Ramos (cell line): ENCODE data around the gene DENND4B.
"Not testable (repeated sequence)": the region's sequence is repeated elsewhere in the genome, so short reads cannot be mapped to it uniquely, and the experiment has no call there.

Experiments used
- in situ Hi-C: fragments of 300-500 bp; cut with MboI; formaldehyde crosslinking; loops from one replicate; pipeline ENCODE4 v1.14.3; 2022; ENCODE audit warnings: low sequenced_read_pairs; ENCODE audit not compliant: unreplicated experiment

DENND4B gene, protein sequence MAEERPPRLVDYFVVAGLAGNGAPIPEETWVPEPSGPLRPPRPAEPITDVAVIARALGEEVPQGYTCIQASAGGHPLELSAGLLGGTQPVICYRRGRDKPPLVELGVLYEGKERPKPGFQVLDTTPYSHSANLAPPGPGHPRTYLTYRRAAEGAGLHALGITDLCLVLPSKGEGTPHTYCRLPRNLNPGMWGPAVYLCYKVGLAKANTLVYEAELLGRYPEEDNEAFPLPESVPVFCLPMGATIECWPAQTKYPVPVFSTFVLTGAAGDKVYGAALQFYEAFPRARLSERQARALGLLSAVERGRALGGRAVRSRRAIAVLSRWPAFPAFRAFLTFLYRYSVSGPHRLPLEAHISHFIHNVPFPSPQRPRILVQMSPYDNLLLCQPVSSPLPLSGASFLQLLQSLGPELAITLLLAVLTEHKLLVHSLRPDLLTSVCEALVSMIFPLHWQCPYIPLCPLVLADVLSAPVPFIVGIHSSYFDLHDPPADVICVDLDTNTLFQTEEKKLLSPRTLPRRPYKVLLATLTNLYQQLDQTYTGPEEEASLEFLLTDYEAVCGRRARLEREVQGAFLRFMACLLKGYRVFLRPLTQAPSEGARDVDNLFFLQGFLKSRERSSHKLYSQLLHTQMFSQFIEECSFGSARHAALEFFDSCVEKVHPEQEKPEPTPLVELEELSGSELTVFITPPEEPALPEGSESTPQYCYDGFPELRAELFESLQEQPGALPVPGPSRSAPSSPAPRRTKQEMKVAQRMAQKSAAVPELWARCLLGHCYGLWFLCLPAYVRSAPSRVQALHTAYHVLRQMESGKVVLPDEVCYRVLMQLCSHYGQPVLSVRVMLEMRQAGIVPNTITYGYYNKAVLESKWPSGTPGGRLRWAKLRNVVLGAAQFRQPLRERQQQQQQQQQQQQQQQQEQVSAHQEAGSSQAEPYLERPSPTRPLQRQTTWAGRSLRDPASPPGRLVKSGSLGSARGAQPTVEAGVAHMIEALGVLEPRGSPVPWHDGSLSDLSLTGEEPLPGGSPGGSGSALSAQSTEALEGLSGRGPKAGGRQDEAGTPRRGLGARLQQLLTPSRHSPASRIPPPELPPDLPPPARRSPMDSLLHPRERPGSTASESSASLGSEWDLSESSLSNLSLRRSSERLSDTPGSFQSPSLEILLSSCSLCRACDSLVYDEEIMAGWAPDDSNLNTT (N-terminal part only)

DNA sequence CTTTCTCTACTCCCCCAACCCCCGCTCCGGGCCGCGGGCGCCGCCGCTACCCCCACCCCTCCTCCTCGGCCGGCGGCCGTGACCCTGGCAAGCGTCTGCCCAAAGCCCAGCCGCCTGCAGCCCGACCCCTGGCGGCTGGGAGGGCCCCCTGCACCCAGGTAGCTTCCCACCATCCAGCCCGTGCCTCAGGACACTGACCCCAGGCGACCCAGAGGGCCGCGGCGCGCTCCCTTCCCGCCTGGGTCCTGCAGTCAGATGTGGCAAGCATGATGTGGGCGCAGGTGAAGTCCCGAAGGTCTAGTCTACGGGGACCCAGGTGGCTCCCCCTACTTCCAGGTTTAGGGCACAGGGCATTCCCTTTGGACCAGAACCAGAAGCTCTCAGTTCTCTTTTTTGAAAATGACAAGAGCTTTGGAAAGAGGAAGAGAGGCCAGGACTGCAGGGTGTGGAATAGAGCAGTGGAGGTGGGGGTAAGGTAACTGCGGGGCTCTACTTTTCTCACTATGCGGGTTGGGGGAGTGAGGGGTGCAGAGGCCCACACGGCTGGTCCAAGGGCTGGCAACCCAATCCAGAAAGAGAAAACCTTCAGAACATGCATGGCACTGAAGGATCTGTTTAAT, at the start of gene DENND4B:
TSS of gene DENND4B (minus strand) at position 97 of the 620 bp plus-strand sequence. CDS start 2,344 bp downstream, outside the sequence.
- in situ Hi-C loops: no loop called here

DNA sequence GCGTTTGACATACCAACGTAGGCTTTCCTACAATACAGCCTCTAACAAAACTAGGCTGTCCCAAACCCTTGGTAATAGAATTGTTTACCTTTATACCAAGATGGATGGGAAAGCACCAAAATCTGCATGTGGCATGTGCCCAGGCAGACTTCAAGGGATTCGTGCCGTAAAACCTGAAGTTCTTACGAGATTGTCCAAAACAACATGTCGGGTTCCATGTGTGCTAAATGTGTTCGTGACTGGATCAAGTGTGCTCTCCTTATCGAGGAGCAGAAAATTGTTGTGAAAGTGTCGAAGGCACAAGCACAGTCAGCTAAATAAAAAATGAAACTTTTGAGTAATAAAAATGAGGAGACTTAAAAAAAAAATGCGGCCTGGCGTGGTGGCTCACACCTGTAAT, 49.1 kb upstream of the DENND4B start:
- in situ Hi-C loops: no loop called here

DNA sequence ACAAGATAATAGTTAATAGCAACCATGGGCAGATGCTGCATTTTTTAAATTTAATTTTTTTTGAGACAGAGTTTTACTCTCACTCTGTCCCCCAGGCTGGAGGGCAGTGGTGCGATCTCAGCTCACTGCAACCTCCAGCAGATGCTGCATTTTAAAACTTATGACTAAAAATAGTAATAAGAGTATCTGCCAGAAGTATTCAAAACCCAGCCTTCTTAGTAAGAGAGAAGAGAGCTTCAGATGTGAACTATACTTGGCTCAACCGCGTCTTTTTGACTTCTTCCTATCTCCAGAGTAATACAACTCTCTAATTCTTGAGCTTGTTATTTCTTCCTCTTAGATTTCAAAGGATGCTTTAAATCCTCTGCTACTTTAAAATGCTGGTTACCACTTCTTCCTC, 48.7 kb upstream of the DENND4B start:
- in situ Hi-C loops: no loop called here

DNA sequence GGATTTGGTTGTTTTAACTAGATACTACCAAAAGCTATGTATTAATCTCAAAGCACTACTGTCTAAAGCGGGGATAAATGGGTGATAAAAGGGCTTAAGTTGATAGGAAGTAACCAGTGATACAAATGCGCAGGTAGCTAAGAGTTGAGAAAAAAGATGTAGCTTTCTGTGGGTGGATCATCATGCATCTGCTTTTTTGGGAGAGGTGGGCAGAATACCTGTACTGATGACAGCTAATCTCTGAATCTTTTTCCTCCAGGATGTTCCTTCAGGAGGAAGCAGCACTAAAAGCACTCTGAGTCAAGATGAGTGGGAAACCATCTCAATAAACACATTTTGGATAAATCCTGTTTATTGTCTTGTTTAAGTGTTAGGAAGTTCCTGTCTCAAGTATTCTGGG, 45.3 kb upstream of the DENND4B start:
- in situ Hi-C loops: no loop called here

DNA sequence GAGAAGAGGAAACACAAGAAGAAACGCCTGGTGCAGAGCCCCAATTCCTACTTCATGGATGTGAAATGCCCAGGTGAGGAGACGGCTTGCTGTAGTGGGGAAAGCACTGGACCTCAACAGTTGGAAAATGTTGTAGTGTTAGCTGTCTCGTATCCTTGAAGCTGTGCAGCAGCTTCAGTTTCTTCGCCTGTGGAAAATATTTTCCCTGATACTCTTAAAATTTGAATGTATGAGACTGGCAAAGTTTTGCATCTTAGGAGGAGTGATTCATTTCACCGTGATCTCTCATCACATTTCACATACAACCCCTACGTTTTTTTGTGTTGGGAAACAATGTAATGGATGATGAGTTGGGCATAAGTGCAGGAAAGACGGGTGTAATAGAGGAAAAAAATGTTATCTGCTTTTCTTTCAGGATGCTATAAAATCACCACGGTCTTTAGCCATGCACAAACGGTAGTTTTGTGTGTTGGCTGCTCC, 44.7 kb upstream of the DENND4B start:
- in situ Hi-C loops: no loop called here

DNA sequence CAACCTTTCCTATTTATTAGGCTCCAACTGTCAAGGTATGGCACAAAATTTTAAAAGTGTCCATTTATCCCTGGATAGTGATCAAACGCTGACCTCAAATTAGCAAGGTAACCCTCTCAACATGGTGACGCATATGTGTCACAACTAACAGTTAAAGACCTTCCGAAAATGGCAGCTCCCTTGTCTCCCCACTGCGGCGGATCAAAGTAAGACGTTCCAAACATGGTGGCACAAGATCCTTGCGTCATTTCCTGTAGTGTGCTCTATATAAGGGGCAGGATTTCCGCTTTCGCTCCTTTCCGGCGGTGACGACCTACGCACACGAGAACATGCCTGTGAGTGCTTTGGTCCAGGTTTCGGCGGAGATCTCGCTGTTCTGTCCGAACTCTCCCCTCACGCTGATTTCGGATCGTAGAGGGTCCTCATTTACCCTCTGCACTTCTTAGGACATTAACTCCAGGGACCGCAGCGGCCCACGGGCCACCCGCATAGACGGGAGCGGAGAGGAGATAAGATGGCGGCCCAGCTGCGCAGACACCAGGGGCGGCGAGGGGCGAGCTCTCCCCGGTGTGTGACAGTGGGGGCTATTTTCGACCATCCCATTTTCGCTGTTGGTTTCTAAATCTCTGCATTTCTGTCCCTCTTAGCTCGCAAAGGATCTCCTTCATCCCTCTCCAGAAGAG, 44.1 kb upstream of the DENND4B start, which contains the start of gene RPS27:
TSS of gene RPS27 (plus strand) at position 295 of the 683 bp plus-strand sequence. CDS start at position 330, 35 bp downstream.
- in situ Hi-C loops: no loop called here

DNA sequence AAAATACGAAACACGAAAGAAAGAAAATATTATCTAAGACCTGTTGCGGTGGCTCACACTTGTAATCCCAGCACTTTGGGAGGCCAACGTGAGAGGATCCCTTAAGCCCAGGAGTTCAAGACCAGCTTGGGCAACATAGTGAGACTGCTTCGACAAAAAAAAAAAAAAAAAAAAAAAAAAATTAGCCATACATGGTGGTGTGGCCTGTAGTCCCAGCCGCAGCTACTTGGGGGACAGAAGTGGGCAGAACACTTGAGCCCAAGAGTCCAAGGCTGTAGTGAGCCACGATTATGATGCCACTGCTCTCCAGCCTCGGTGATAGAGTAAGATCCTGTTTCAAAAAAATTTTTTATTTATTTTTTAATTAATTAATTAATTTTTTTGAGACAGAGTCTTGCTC, 41.1 kb upstream of the DENND4B start:
- in situ Hi-C loops: loop anchor here (5.0 kb wide), 1 partner anchor 310 kb away; the partner anchor contains the start of gene NPR1

DNA sequence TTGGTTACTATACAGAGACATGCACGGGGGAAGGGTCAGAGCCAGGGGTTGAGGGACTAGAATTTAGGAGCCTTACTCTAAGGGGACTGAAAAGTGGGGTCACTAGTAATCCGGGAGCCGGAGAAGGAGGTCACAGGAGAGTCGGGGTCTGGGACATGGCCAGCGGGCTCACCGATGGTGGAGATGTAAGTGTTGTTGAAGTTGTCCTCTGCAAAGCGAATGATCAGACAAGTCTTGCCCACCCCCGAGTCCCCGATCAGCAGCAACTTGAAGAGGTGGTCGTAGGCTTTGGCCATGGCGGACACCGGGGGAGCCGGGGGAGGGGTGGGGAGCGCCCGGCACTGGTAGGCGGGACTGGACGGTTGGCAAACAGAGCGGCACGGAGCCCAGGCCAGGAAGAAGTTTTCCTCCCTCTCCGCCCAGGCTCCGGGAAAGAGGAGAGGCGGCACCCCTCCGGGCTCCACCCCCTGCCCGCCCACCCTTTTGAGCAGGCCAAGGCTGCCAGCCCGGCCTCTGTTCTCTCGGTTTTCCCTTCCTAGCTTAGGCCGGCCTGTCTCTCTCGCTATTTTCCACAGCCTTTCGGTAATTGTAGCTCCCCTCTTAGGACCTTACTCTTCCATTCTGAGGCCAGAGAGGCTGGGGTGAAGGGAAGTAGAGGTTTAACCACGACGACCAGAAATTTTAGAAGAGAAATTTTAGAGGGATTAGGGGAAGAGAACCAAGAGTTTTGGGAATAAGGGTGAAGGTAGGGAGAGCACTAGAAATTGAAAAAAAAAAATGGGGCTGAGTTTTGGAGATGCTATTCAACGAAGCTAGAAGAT, 39.6 kb upstream of the DENND4B start, which contains the start of gene RAB13:
TSS of gene RAB13 (minus strand) at position 399 of the 821 bp plus-strand sequence. CDS start at position 296, 103 bp downstream.
- in situ Hi-C loops: loop anchor here (5.0 kb wide), 1 partner anchor 309 kb away; the partner anchor contains the start of gene NPR1

DNA sequence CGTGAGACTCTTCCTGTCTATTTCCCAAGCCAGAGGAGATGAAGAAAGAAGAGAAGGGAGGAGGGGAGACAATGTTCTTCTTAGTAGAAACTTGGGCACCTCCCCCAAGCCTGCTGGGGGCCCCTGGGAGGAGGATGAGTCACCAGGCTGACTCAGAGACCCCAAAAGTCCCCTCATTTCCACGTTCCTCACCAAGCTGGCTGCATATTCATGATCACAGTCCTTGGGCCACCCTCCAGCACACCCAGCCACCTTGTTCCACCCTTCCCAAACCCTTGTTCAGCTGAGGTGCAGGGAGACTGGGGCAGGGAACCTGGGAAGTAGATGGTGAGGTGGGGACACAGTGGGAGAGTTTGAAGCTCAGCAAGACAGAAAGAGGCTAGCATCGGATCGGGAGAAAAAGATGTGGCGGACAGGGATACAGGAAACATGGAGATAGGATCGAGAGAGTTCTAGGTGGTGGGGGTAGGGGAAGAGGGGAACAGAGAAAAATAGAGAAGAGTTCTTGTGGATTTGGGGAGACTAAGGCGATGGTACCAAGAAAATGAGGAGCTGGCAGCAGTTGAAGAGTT, 38.9 kb upstream of the DENND4B start:
- in situ Hi-C loops: loop anchor here (5.0 kb wide), 1 partner anchor 308 kb away; the partner anchor contains the start of gene NPR1

DNA sequence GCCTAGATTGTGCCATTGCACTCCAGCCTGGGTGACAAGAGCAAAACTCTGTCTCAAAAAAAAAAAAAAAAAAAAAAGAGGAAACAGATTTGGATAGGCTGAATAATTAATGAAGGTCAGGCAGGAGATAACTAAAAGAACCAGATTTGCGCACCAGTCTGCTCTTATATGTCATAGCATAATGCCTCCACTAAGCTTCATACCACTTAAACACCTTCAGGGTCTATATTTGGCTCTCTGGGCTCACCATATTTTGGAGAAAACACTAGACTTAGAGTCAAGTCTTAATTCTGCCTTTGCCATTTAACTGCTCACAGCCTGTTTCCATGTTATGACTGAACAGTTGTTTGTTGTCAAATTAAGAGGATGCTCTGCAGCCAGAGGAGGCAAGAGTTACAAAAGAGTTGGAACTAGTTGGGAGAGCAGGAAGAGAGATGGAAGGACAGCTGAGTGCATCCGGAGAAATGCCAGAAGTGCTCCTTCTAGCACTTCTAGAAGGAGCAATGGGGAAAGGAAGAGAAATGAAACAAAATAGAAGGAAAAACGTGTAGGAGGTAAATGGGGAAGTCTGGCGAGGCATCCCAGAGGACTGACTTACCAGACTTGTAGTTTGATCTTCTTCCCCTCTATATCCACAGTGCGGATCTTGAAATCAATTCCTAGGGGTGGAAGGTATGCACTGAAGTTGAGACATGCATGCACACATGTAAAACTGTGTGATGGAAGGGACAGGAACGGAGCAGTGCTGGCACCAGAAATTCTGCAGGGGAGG, 37.8 kb upstream of the DENND4B start:
- in situ Hi-C loops: no loop called here

DNA sequence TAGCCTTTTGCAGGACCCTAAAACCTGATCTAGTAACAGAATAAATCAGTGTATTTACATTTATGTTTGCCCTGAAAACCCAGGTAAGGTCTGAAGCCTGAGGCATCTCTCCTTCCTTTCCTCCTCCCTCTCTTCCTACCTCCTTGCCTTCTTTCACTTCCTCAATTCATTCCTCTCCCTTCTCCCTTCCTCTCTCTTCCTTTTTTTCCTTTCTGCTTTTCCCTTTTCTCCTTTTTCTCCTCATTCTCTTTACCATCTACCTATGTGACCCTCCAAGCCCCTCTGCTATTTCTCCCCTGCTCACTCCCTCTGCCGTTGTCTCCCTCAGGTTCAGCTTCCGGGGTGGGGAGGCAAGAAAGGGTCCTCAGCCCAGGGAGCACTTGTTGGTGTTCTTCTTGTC, 35.2 kb upstream of the DENND4B start:
- in situ Hi-C loops: not testable (repeated sequence)

DNA sequence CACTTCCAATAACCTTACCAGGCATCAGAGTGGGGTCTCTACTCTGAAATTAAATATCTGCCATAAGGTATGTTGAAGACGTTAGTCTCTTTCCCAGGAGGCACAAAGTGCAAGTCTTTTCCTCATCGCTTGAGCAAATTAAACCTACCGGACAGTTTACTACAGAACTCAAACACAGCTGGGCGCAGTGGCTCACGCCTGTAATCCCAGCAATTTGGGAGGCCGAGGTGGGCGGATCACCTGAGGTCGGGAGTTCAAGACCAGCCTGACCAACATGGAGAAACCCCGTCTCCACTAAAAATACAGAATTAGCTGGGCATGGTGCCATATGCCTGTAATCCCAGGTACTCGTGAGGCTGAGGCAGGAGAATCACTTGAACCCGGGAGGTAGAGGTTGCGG, 32.6 kb upstream of the DENND4B start:
- in situ Hi-C loops: loop anchor here (5.0 kb wide), 1 partner anchor 182 kb away; no protein-coding TSS in a partner anchor

DNA sequence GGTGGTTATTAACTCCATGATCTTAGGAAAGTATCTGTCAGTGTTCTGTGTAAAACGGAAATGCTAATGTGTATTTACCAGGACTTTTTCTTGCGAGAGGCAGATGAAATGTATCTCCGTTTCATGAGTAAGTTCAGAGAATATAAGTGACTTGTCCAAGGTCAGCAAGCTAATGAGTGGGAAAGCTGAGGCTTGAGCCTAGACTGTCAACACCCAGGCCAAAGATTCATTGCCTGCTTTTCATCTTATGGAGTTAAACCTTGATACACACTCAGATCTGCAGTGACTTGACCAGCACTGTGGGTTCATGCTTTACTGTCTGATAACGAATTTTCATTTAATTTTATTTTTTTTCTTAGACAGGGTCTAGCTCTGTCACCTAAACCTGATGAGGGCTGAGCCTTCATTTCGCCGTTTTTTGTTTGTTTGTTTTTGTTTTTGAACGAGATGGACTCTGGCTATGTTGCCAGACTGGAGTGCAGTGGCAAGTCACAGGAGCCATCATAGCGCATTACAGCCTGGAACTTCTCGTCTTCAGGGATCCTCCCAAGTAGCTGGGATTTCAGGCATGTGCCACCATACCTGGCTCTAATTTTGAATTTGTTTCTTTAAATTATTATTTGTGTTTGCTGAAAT, 31.9 kb upstream of the DENND4B start:
- in situ Hi-C loops: loop anchor here (5.0 kb wide), 1 partner anchor 181 kb away; no protein-coding TSS in a partner anchor

DNA sequence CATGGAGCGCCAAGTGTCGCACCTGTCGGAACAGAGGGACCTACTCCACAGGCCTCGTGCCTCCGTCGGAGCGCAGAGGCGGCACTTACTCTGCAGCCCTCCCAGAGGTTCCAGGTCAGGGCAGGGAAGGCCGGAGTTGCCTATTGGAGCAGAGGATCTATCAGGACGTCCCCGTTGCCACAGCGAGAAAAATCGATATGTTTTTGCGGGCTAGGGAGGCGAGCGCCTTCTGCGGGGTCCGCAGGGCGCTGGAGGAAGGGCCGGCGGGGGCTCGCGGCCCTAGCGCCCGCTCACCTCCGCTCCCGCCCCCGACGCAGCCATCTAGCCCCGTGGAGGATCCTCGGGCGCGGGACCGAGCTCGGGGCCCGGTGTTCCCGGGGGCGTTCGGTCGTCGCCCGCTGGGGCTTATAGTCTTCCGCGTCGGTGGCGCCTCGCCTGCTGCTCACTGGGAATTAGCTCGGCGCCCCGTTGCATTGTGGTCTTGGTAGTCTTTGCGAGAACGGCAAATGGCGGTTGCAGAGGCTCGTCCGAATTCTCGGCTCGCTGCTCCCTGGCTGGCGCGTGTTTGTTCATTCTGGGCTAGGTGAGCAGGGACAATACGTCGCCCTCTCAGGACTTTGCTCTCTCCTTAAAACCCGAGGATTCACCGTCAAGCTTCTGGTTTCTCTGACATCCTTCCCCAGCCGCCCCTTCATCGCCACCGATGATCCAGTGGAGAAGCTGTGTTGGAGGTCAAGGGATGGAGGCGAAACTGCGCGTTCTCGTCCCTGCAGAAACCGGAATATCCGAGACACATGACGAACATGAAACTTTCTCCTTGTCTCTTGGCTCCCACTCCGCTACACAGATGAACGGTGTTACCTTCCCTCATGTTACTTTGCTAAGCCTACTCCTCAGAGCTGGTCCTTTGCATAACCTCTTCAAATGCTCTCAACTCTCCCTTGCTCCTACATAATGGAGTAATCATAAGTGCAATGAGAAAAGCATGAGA, 31.0 kb upstream of the DENND4B start, which contains the start of gene JTB:
TSS of gene JTB (minus strand) at position 425 of the 991 bp plus-strand sequence. CDS start at position 3, 422 bp downstream.
- in situ Hi-C loops: loop anchor here (5.0 kb wide), 1 partner anchor 180 kb away; no protein-coding TSS in a partner anchor

DNA sequence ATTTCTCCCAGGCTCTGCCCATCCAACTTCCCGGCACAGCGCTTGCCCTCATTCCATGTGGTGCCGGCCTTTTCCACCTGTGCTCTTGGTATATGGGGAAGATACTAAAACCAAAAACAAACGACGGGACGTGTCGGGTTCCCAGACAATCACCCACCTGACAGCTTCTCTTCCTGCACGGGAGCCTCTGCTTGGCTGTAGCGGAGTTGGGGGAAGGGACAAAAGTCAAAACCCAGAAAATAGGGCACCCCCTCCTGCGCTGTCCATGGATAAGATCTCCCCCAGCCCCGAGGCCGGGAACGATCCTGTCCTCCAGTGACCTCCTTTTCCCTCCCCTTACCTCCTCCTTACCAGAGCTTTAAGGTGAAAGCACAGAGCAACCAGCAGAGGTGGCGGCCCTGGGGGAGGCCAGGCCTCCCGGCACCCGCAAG, 30.3 kb upstream of the DENND4B start:
- in situ Hi-C loops: loop anchor here (5.0 kb wide), 1 partner anchor 180 kb away; no protein-coding TSS in a partner anchor
